Esophagus squamous epithelium (tissue), 5 donors: ENCODE data around the gene RBBP8. TPM values are rescaled to one million over a fixed set of nuclear protein-coding genes. Genes with fewer than 3 reads are reported as not detected.
A peak's percentile ranks its signal among the peaks of the same experiment; 100 is the strongest.

Experiments
- DNase-seq: peaks from one replicate; lab custom pipeline; 2025; lab: John Stamatoyannopoulos, UW
- H3K27ac ChIP-seq, 4 donors: fragments of 200-600 bp; sonication (generic); one replicate each; pipeline ENCODE4 v1.5.1; 2016 to 2019; ENCODE audit warnings: mild to moderate bottlenecking in 1 of 4
- H3K27me3 ChIP-seq, 4 donors: fragments of 200-600 bp; sonication (generic); 1 replicate in 3 of 4; 2 replicates in 1 of 4; pipeline versions ENCODE4 v1.5.1 to v1.6.0; 2017 to 2021; ENCODE audit warnings: antibody characterized with exemption in 1 of 4
- H3K36me3 ChIP-seq, 3 donors: fragments of 200-600 bp; sonication (generic); one replicate each; pipeline ENCODE4 v1.5.1; 2016 to 2019
- H3K4me1 ChIP-seq, 3 donors: fragments of 200-600 bp; sonication (generic); one replicate each; pipeline ENCODE4 v1.5.1; 2017 to 2019
- H3K4me3 ChIP-seq, 4 donors: fragments of 200-600 bp; sonication (generic); 1 replicate in 3 of 4; 2 replicates in 1 of 4; pipeline ENCODE4 v1.5.1; 2016 to 2019; ENCODE audit warnings: mild to moderate bottlenecking in 2 of 4, moderate library complexity in 1 of 4
- H3K9me3 ChIP-seq, 3 donors: fragments of 200-600 bp; sonication (generic); one replicate each; pipeline ENCODE4 v1.5.1; 2016 to 2019
- POLR2A ChIP-seq, 4 donors: fragments of 450-650 bp; IDR thresholded peaks; one replicate each; pipeline ENCODE4 v1.6.1; 2017; ENCODE audit warnings: antibody characterized with exemption in 4 of 4, mild to moderate bottlenecking in 4 of 4, moderate library complexity in 3 of 4
- WGBS, 2 donors: methylation state at CpG; one replicate each; pipeline ENCODE4 v1.1.5; 2018; 5-methylcytosine and 5-hydroxymethylcytosine counted together
- intact Hi-C: fragments of 100-400 bp; cut with DNase I; formaldehyde crosslinking; loops from one replicate; pipeline ENCODE4 v1.15.0; 2022
- total RNA-seq, 4 donors: library from RNA; depleted of rRNA; stranded (reverse); fragments of >200 nt; gene quantifications; one replicate each; pipeline ENCODE4 v1.1.0, GENCODE V29; 2016
- TF ChIP-seq, protein P1 (sequence below), 6 experiments: fragments of 450-650 bp in 4 of 6; fragments of 200-600 bp in 2 of 6; sonication (generic) in 2 of 6; IDR thresholded peaks; one replicate each; pipeline ENCODE4 v1.5.1; 2016 to 2019; ENCODE audit warnings: antibody characterized with exemption in 6 of 6, mild to moderate bottlenecking in 4 of 6, moderate library complexity in 4 of 6
- donor health status: DM: yes; HTN: yes; CAD: no.

Gene RBBP8
- total RNA-seq, 4 donors from 2014 or later = 22.3 to 69.8 (median 53.2) TPM

DNA sequence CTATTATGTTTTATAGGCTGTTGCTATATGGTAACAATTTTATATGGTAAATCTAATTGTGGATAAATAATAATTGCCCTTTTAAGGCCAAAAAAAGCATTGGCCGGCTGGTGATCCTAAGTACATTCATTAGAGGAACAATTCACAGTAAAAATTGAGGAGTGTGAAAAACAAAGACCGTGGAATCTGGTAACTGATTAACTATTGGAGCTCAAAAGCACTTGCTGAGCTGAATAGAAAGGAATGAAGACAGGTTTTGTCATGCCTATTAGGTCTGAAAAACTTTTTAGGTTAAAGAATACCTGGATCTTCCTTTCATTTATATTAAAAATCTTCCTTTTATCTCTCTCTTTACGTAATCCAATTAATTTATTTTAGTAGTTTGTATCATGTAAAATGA is 18.5 kb upstream of the RBBP8 start:
- H3K4me1 ChIP-seq = peaks cover 0 to 42% (median 2%) of the 10 kb centered on the region in 3 donors
- no peaks in the 10 kb centered on the region for H3K9me3 ChIP-seq
- H3K27me3 ChIP-seq = no peaks in the 10 kb centered on the region
- intact Hi-C loops = loop anchor here (10.0 kb wide), 1 partner anchor 70 kb away; no protein-coding TSS in a partner anchor
- no peak for TF ChIP-seq POLR2A (IDR thresholded peaks at IDR 0.05)
- TF ChIP-seq, protein P1, sequence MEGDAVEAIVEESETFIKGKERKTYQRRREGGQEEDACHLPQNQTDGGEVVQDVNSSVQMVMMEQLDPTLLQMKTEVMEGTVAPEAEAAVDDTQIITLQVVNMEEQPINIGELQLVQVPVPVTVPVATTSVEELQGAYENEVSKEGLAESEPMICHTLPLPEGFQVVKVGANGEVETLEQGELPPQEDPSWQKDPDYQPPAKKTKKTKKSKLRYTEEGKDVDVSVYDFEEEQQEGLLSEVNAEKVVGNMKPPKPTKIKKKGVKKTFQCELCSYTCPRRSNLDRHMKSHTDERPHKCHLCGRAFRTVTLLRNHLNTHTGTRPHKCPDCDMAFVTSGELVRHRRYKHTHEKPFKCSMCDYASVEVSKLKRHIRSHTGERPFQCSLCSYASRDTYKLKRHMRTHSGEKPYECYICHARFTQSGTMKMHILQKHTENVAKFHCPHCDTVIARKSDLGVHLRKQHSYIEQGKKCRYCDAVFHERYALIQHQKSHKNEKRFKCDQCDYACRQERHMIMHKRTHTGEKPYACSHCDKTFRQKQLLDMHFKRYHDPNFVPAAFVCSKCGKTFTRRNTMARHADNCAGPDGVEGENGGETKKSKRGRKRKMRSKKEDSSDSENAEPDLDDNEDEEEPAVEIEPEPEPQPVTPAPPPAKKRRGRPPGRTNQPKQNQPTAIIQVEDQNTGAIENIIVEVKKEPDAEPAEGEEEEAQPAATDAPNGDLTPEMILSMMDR (IDR thresholded peaks at IDR 0.05) = no peak
- 39 to 47% methylated on average over 3 of the region's 3 CpGs for WGBS, 2 donors
- no peaks in the 10 kb centered on the region for H3K36me3 ChIP-seq
- peak overlapping the region; percentile 20 to 52 (median 32) for H3K4me3 ChIP-seq
- DNase-seq = no peak
- H3K27ac ChIP-seq = peak overlapping the region in 3 of 4 donors; percentile 57 to 66 (median 64)

DNA sequence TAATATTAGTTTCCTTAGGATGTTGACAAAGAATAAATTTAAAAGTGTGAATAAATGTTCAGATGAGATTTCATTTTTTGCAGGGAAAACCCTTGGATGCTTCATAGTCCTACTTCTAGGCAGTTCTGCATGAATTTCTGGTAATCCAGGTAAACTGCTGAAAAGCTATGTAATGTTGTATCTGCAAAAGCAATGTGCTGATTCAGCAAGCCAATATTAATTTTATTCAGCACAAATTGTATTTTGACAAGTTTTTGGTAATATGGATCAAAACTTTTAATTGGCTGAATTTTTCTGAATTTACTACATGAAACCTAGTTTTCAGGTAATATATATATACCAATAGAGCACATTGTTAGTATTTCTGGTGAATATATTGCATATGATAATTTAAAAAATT is 17.8 kb upstream of the RBBP8 start:
- no peak for DNase-seq
- Histone ChIP-seq H3K4me3 (peak overlapping the region; percentile 20 to 52 (median 32)), H3K9me3 (no peaks in the 10 kb centered on the region), H3K36me3 (no peaks in the 10 kb centered on the region), H3K4me1 (peaks cover 0 to 42% (median 2%) of the 10 kb centered on the region in 3 donors), H3K27me3 (no peaks in the 10 kb centered on the region), H3K27ac (peak overlapping the region in 2 of 4 donors; percentile 57 to 66)
- intact Hi-C loops = loop anchor here (10.0 kb wide), 1 partner anchor 71 kb away; no protein-coding TSS in a partner anchor
- no peak for TF ChIP-seq POLR2A (IDR thresholded peaks at IDR 0.05)
- TF ChIP-seq, protein P1 (IDR thresholded peaks at IDR 0.05) = no peak

DNA sequence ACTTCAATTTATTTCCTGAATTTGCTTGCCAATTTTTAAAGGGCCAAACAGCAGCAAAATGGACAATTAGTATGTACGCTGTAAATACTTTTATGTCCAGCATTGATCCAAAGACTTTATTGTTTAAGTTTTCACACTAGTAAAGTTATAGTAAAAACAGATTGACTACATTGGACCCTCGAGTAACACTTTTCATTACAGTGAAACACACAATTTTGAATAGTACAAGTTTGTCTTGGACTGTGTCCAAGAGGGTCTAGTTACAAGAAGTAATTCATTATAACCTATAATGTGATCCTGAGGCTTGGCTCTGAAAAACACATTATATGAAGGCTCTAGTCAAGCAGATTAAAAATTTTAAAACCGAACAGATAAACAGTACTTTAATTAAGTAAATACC is 11.4 kb upstream of the RBBP8 start:
- Histone ChIP-seq H3K9me3 (no peaks in the 10 kb centered on the region), H3K36me3 (no peaks in the 10 kb centered on the region), H3K4me3 (no peak overlapping the region), H3K27ac (no peak overlapping the region), H3K4me1 (peaks cover 0 to 4% (median 0%) of the 10 kb centered on the region in 3 donors), H3K27me3 (no peaks in the 10 kb centered on the region)
- intact Hi-C loops = no loop called here
- no peak for DNase-seq
- TF ChIP-seq, protein P1 (IDR thresholded peaks at IDR 0.05) = no peak
- TF ChIP-seq POLR2A (IDR thresholded peaks at IDR 0.05) = no peak
- WGBS, 2 donors = 49% methylated on average over 3 of the region's 3 CpGs

DNA sequence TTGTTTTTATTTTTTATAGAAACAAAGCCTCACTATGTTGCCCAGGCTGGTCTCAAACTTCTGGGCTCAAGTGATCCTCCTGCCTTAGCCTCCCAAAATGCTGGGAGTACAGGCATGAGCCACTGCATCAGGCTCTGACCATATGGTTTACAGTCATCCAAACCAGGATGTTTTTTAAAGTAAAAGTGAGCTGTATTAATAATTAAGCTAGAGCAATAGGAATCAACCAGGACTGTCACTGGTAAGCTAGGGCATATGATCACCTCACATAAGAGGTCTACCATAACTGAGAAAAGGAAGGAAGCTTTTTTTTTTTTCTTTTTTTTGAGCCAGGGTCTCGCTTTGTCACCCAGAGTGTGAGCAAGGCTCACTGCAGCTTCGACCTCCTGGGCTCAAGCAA is 8.5 kb upstream of the RBBP8 start:
- H3K36me3 ChIP-seq = no peaks in the 10 kb centered on the region
- no peak for DNase-seq
- no peak overlapping the region for H3K4me3 ChIP-seq
- TF ChIP-seq, protein P1 (IDR thresholded peaks at IDR 0.05) = no peak
- no peak for TF ChIP-seq POLR2A (IDR thresholded peaks at IDR 0.05)
- intact Hi-C loops = no loop called here
- no peak overlapping the region for H3K27ac ChIP-seq
- WGBS, 2 donors = 76 to 85% methylated on average over 2 of the region's 2 CpGs
- no peaks in the 10 kb centered on the region for H3K27me3 ChIP-seq
- H3K9me3 ChIP-seq = no peaks in the 10 kb centered on the region
- H3K4me1 ChIP-seq = peaks cover 0 to 10% (median 0%) of the 10 kb centered on the region in 3 donors

DNA sequence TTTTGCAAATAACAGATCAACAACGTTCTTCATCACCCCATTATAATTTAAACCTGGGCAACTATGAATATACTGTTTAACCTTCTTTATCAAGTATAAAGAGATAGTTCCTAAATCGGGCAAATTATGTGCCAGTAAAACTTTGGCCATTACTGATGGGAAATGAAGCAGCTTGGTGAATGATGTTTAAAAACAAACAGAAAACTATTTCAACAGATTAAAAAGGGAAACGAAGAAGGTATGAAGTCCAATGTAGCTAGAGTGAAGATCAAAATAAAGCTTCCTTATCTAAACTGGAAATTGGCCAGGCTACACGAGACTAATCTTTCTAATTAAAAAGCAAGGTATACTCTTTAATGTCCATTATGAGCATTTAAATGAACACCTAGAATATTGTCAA is 6.7 kb upstream of the RBBP8 start:
- WGBS, 2 donors = 53 to 68% methylated on average over 4 of the region's 4 CpGs
- intact Hi-C loops = no loop called here
- H3K36me3 ChIP-seq = no peaks in the 10 kb centered on the region
- no peak overlapping the region for H3K27ac ChIP-seq
- H3K9me3 ChIP-seq = no peaks in the 10 kb centered on the region
- H3K4me3 ChIP-seq = no peak overlapping the region
- peaks cover 0 to 19% (median 0%) of the 10 kb centered on the region in 3 donors for H3K4me1 ChIP-seq
- no peaks in the 10 kb centered on the region for H3K27me3 ChIP-seq
- no peak for DNase-seq
- no peak for TF ChIP-seq POLR2A (IDR thresholded peaks at IDR 0.05)
- TF ChIP-seq, protein P1 (IDR thresholded peaks at IDR 0.05) = no peak
